Colon (tissue), 2 donors: ENCODE data around the gene RBM5.

Experiments
- FAIRE-seq: peaks from 2 replicates; lab custom pipeline; 2012; peaks lifted over from hg19 to GRCh38; lab: Jason Lieb, UNC
- donor health status: control.
- donor health status: control.

RBM5 gene

GRCh38 chr3:50162034-50162883 lies 73.5 kb downstream of the RBM5 start:
- FAIRE-seq, result no peak

GRCh38 chr3:50163572-50164455 lies 75.1 kb downstream of the RBM5 start:
- FAIRE-seq, result no peak

GRCh38 chr3:50164481-50164880 lies 75.8 kb downstream of the RBM5 start:
- FAIRE-seq, result no peak

GRCh38 chr3:50164984-50165909 lies 76.5 kb downstream of the RBM5 start:
- FAIRE-seq, result no peak

GRCh38 chr3:50165910-50166538 lies 77.3 kb downstream of the RBM5 start:
- FAIRE-seq, result no peak

GRCh38 chr3:50166620-50167019 lies 77.9 kb downstream of the RBM5 start:
- no peak for FAIRE-seq

- FAIRE-seq, result no peak
These were observed 78.5 kb downstream of the RBM5 start for GRCh38 chr3:50167069-50167840.

GRCh38 chr3:50167841-50168209 lies 79.1 kb downstream of the RBM5 start:
- no peak for FAIRE-seq

GRCh38 chr3:50168388-50168787 lies 79.7 kb downstream of the RBM5 start:
- no peak for FAIRE-seq
